Lower leg skin (tissue), 4 donors: ENCODE data around the gene RAB11FIP4. TPM values are rescaled to one million over a fixed set of nuclear protein-coding genes. Genes with fewer than 3 reads are reported as not detected.

Experiments used
- DNase-seq, 2 donors: peaks; one replicate each; pipeline ENCODE4 v3.0.0-alpha.2; 2019; ENCODE audit warnings: low spot score in 2 of 2
- H3K4me3 ChIP-seq: fragments of 200-600 bp; sonication (generic); 2 replicates; pipeline ENCODE4 v1.5.1; 2017; ENCODE audit warnings: mild to moderate bottlenecking, low read depth; ENCODE audit not compliant: poor library complexity, severe bottlenecking
- POLR2A ChIP-seq, 2 donors: fragments of 450-650 bp; IDR thresholded peaks; one replicate each; pipeline ENCODE4 v1.6.1; 2016 to 2017; ENCODE audit warnings: antibody characterized with exemption in 2 of 2, mild to moderate bottlenecking in 1 of 2, moderate library complexity in 1 of 2
- WGBS, 2 donors: methylation state at CpG; one replicate each; pipeline ENCODE4 v1.1.5; 2018; 5-methylcytosine and 5-hydroxymethylcytosine counted together
- intact Hi-C: fragments of 100-400 bp; cut with DNase I; formaldehyde crosslinking; loops from one replicate; pipeline ENCODE4 v1.15.0; 2023; ENCODE audit warnings: low total_unique reads
- total RNA-seq, 4 donors: library from RNA; depleted of rRNA; stranded (reverse); fragments of >200 nt; gene quantifications; one replicate each; pipeline ENCODE4 v1.1.0, GENCODE V29; 2016
- TF ChIP-seq, protein P1 (sequence below), 3 donors: fragments of 450-650 bp; IDR thresholded peaks; one replicate each; pipeline ENCODE4 v1.5.1; 2016; ENCODE audit warnings: antibody characterized with exemption in 3 of 3, mild to moderate bottlenecking in 3 of 3, moderate library complexity in 2 of 3

Gene RAB11FIP4
- total RNA-seq, 4 donors from 2014 or later: 27.4 to 62.8 (median 34.1) TPM

DNA sequence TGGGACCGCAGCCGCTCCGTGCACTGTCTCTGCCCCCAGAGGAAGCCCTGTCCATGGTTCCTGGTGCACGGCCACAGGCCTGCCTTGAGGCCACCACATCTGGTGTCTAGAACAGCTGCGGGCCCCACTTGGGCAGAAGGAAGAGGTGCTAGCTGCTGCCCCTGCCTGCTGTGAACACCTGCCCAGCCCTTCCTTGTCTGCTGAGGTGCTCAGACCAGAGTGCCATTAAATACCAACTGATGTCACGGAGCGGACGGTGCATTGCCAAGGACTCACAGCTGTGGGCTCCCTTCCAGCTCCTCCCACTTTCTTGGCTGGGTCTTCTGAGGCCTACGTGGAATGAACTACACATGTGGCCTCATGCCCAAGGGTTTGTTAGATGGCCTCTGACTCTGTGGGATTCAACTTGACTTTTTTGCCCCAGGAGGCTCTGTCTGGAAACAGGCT, 146.1 kb downstream of the RAB11FIP4 start:
- H3K4me3 ChIP-seq: no peak overlapping the region
- TF ChIP-seq, protein P1, sequence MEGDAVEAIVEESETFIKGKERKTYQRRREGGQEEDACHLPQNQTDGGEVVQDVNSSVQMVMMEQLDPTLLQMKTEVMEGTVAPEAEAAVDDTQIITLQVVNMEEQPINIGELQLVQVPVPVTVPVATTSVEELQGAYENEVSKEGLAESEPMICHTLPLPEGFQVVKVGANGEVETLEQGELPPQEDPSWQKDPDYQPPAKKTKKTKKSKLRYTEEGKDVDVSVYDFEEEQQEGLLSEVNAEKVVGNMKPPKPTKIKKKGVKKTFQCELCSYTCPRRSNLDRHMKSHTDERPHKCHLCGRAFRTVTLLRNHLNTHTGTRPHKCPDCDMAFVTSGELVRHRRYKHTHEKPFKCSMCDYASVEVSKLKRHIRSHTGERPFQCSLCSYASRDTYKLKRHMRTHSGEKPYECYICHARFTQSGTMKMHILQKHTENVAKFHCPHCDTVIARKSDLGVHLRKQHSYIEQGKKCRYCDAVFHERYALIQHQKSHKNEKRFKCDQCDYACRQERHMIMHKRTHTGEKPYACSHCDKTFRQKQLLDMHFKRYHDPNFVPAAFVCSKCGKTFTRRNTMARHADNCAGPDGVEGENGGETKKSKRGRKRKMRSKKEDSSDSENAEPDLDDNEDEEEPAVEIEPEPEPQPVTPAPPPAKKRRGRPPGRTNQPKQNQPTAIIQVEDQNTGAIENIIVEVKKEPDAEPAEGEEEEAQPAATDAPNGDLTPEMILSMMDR (IDR thresholded peaks at IDR 0.05): no peak
- TF ChIP-seq POLR2A (IDR thresholded peaks at IDR 0.05): no peak
- intact Hi-C loops: no loop called here
- no peak for DNase-seq
- 48 to 53% methylated on average over 7 to 9 of the region's 9 CpGs for WGBS, 2 donors

DNA sequence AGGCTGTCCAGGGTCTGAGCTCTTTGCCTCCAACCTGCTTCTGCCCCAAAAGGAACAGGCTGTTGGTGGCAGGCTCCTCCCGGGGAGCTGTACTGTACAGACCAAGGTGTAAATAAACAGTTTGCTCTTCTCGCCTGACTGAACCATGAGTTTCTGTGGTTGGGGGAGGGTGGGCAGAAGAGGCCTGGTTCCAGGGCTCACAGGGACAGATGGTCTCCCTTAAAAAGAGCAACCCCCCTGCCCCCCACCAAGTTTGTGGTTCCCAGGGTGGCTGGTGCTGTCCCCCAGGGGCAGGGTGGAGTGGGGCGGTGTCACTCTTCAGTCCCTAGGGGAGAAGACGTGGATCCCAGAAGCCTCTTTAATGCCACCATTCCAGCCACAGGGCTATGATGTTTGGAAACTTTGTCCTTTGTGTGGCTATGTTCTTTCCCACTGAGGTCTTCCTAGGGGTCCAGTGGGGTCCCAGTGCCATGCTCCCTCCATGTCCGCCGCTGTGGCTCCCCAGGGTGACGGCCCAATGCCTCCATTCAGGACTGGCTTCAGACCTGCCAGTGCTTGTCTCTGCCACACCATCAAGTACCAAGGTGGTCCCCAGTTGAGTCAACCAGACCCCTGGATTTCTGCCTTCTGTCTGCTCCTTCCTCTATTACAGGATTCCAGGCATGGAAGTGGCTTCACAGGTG, 146.7 kb downstream of the RAB11FIP4 start:
- intact Hi-C loops: no loop called here
- TF ChIP-seq, protein P1 (IDR thresholded peaks at IDR 0.05): no peak
- TF ChIP-seq POLR2A (IDR thresholded peaks at IDR 0.05): no peak
- H3K4me3 ChIP-seq: no peak overlapping the region
- WGBS, 2 donors: 66 to 79% methylated on average over 7 of the region's 7 CpGs
- DNase-seq: no peak

DNA sequence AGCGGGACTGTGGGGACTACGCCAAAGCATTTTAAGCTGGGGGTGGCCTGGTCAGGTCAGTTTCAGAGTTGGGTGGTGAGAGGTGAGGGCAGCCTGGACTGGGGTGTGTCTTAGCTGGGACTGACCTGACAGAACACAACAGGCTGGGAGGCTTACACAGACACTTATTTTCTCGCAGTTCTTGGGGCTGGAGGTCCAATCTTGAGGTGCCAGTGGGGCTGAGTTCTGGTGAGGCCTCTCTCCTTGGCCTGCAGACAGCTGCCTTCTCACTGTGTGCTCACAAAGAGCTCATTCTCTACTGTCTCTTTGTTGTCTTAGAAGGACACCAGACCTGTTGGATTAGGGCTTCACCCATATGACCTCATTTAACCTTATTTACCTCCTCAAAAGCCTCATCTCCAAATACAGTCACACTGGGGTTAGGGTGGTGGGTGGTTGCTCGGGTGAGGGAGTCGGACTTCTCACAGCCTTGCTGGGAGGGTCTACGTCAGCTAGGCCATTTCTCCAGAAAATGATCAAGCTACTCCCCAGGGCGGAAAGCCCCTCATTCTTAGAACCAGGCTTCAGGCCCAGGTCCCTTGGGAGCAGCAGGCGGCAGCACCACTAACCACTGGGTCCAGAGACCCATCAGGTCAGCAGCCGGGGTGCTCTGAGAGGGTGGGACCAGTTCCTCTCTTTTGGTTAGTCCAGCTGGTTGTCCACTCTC, 149.3 kb downstream of the RAB11FIP4 start:
- DNase-seq: no peak
- WGBS, 2 donors: 91 to 94% methylated on average over 9 of the region's 9 CpGs
- TF ChIP-seq, protein P1 (IDR thresholded peaks at IDR 0.05): no peak
- no peak for TF ChIP-seq POLR2A (IDR thresholded peaks at IDR 0.05)
- intact Hi-C loops: no loop called here
- no peak overlapping the region for H3K4me3 ChIP-seq

GRCh38 chr17:31541559-31541958, 150.1 kb downstream of the RAB11FIP4 start:
- no peak for DNase-seq
- 44 to 86% methylated on average over 4 to 5 of the region's 5 CpGs for WGBS, 2 donors
- no peak overlapping the region for H3K4me3 ChIP-seq
- no peak for TF ChIP-seq POLR2A (IDR thresholded peaks at IDR 0.05)
- TF ChIP-seq, protein P1 (IDR thresholded peaks at IDR 0.05): no peak
- intact Hi-C loops: no loop called here

GRCh38 chr17:31544186-31544585, 152.7 kb downstream of the RAB11FIP4 start:
- WGBS, 2 donors: 18 to 22% methylated on average over 3 of the region's 3 CpGs
- intact Hi-C loops: no loop called here
- H3K4me3 ChIP-seq: no peak overlapping the region
- no peak for TF ChIP-seq POLR2A (IDR thresholded peaks at IDR 0.05)
- TF ChIP-seq, protein P1 (IDR thresholded peaks at IDR 0.05): no peak
- no peak for DNase-seq
